ENCODE data around the gene UBE2R2. TPM values are rescaled to one million over a fixed set of nuclear protein-coding genes. Genes with fewer than 3 reads are reported as not detected.

The UBE2R2 gene
- total and polyA plus RNA-seq, 2 of the 8 experiments (the other 6 are each of a cell fraction or from before 2014, with no cell fraction given) = 19.4 to 42.1 TPM

DNA sequence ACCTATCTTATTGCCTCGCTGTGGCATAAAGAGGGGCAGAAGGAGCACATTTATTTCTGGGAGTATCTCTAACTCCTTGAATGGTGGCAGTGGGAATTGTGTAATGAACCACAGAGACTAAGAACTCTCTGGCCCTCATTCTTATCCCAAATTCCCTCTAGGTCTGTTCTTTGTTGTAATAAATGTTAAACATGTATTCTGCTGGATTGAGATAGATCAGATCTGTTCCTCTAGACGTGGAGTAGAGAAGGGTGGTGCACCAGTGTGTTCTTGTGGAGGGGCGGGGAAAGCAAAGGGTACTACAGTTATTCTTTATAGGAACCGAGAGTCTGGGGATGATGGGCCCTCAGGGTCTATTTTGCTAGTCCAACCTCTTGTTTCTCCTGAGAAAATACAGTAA is 90.4 kb downstream of the UBE2R2 start (continued):
- TF ChIP-seq PHF8 (conservative IDR thresholded peaks at IDR 0.05; ENCODE audit: low read depth, low read length) = no peak
- no peak for TF ChIP-seq CEBPB (IDR thresholded peaks at IDR 0.05; ENCODE audit: low read depth, low read length)
- no peak for TF ChIP-seq TAF1 (IDR thresholded peaks at IDR 0.05; ENCODE audit: low read depth, low read length)
- TF ChIP-seq ZNF274 (IDR thresholded peaks at IDR 0.05; ENCODE audit: borderline replicate concordance, extremely low read depth, low read length) = no peak
- no peak for TF ChIP-seq MAFK (IDR thresholded peaks at IDR 0.05; ENCODE audit: low read depth, low read length)
- TF ChIP-seq RAD21 (IDR thresholded peaks at IDR 0.05 in 1 of 2, conservative IDR thresholded peaks at IDR 0.05 in 1 of 2; ENCODE audit: low read depth in 2 of 2, low read length in 2 of 2) = no peak
- TF ChIP-seq TEAD4 (IDR thresholded peaks at IDR 0.05; ENCODE audit: low read depth, low read length) = no peak
